Muscle layer of colon (tissue), 2 donors: ENCODE results near the gene DDX3X.
"Not testable (repeated sequence)": the region's sequence is repeated elsewhere in the genome, so short reads cannot be mapped to it uniquely, and the experiment has no call there.

Experiments
- H3K27ac ChIP-seq: one replicate; pipeline ENCODE4 v1.7.0; 2013; ENCODE audit warnings: low read depth, mild to moderate bottlenecking, low read length, moderate library complexity
- H3K27me3 ChIP-seq, 2 donors: one replicate each; pipeline ENCODE4 v1.7.0; 2013; ENCODE audit warnings: low read length in 2 of 2, mild to moderate bottlenecking in 2 of 2; ENCODE audit not compliant: insufficient read depth in 2 of 2, control insufficient read depth in 1 of 2
- H3K36me3 ChIP-seq: one replicate; pipeline ENCODE4 v1.7.0; 2013; ENCODE audit warnings: mild to moderate bottlenecking, low read length; ENCODE audit not compliant: insufficient read depth
- H3K4me1 ChIP-seq: one replicate; pipeline ENCODE4 v1.7.0; 2013; ENCODE audit warnings: mild to moderate bottlenecking, low read length; ENCODE audit not compliant: insufficient read depth
- H3K4me3 ChIP-seq, 2 donors: one replicate each; pipeline ENCODE4 v1.7.0; 2013; ENCODE audit warnings: low read length in 2 of 2, low read depth in 1 of 2, mild to moderate bottlenecking in 1 of 2, moderate library complexity in 1 of 2
- H3K9ac ChIP-seq: one replicate; pipeline ENCODE4 v1.7.0; 2013; ENCODE audit warnings: low read length
- H3K9me3 ChIP-seq: one replicate; pipeline ENCODE4 v1.7.0; 2013; ENCODE audit warnings: mild to moderate bottlenecking, low read length
- donor health status: abdominal sarcoma.
- donor health status: Adenocarcinoma of cecum.

The DDX3X gene

GRCh38 chrX:41333744-41334362 lies at the start of gene DDX3X:
TSS of gene DDX3X (plus strand) at chrX:41334162. CDS start at chrX:41334253, 91 bp downstream.
- peak within 1 kb of the TSS; percentile 99 for H3K27ac ChIP-seq
- no peaks in the 10 kb centered on the region for H3K27me3 ChIP-seq
- peaks cover 40% of the 10 kb centered on the region for H3K4me1 ChIP-seq
- H3K36me3 ChIP-seq = no peaks in the 10 kb centered on the region
- peak within 1 kb of the TSS; percentile 95 to 97 for H3K4me3 ChIP-seq
- H3K9me3 ChIP-seq = no peaks in the 10 kb centered on the region
- H3K9ac ChIP-seq = peak within 1 kb of the TSS; percentile 100

GRCh38 chrX:41285928-41286327 lies 48.0 kb upstream of the DDX3X start:
- H3K9me3 ChIP-seq, H3K27me3 ChIP-seq, H3K9ac ChIP-seq, H3K4me1 ChIP-seq, H3K4me3 ChIP-seq, H3K27ac ChIP-seq, H3K36me3 ChIP-seq: not testable (repeated sequence)

- Histone ChIP-seq H3K4me1 (no peaks in the 10 kb centered on the region), H3K4me3 (no peak overlapping the region), H3K36me3 (no peaks in the 10 kb centered on the region), H3K27ac (no peak overlapping the region), H3K9ac (no peak overlapping the region), H3K9me3 (no peaks in the 10 kb centered on the region), H3K27me3 (peaks cover 0 to 6% of the 10 kb centered on the region in 2 donors)
Observed at GRCh38 chrX:41288641-41289040, 45.3 kb upstream of the DDX3X start.

DNA sequence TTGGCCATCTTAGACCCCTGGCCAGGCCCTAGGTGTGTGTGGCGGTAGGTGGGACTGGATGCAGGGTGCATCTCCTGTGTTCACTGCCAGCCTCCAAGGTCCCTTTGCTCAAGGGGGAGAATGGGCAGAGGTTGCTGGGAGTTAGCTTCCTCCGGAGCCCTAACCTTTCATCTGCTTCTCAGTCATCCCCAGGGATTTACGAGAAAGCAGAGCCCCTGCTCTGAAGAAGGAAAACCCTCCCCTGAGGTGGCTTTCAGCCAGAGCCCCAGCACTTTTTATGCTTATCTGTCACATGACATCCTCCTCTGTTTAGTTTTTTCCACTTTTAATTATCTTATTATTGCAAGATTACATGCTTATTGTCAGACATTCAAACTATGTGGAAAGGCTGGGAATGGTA lies 44.9 kb upstream of the DDX3X start:
- no peaks in the 10 kb centered on the region for H3K4me1 ChIP-seq
- no peaks in the 10 kb centered on the region for H3K9me3 ChIP-seq
- H3K36me3 ChIP-seq = no peaks in the 10 kb centered on the region
- no peak overlapping the region for H3K27ac ChIP-seq
- no peak overlapping the region for H3K4me3 ChIP-seq
- no peak overlapping the region for H3K9ac ChIP-seq
- peaks cover 0 to 6% of the 10 kb centered on the region in 2 donors for H3K27me3 ChIP-seq

DNA sequence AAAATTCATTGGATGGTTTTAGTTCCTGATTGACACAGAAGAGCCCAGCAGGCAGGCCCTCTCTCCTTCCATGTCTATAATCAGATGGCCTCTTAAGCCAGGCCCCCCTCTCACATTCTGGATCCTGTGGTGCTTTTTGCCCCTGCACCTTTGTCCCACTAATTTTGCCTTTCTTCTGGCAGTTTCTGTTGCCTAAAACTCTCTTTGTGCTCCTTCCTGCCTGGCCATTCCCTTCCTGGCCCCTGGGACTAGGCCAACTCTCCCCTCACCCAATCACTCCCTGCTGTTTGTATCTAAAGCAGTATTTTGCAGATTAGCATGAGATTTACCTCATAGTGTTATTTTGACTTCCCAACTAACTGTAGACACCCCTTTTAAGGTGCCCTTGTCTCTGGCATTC lies 42.7 kb upstream of the DDX3X start:
- H3K36me3 ChIP-seq = no peaks in the 10 kb centered on the region
- no peaks in the 10 kb centered on the region for H3K9me3 ChIP-seq
- H3K9ac ChIP-seq = no peak overlapping the region
- no peaks in the 10 kb centered on the region for H3K4me1 ChIP-seq
- no peak overlapping the region for H3K4me3 ChIP-seq
- no peak overlapping the region for H3K27ac ChIP-seq
- H3K27me3 ChIP-seq = no peaks in the 10 kb centered on the region

- Histone ChIP-seq H3K9ac (no peak overlapping the region), H3K27me3 (no peaks in the 10 kb centered on the region), H3K36me3 (no peaks in the 10 kb centered on the region), H3K4me1 (no peaks in the 10 kb centered on the region), H3K27ac (no peak overlapping the region), H3K4me3 (no peak overlapping the region), H3K9me3 (no peaks in the 10 kb centered on the region)
Observed at GRCh38 chrX:41293269-41293668, 40.7 kb upstream of the DDX3X start.

GRCh38 chrX:41300758-41301437 lies 33.1 kb upstream of the DDX3X start:
- Histone ChIP-seq H3K36me3 (no peaks in the 10 kb centered on the region), H3K4me1 (no peaks in the 10 kb centered on the region), H3K27ac (no peak overlapping the region), H3K27me3 (no peaks in the 10 kb centered on the region), H3K4me3 (no peak overlapping the region), H3K9me3 (no peaks in the 10 kb centered on the region), H3K9ac (no peak overlapping the region)

GRCh38 chrX:41301438-41301824 lies 32.5 kb upstream of the DDX3X start:
- H3K4me1 ChIP-seq = no peaks in the 10 kb centered on the region
- no peak overlapping the region for H3K9ac ChIP-seq
- no peak overlapping the region for H3K4me3 ChIP-seq
- H3K36me3 ChIP-seq = no peaks in the 10 kb centered on the region
- no peaks in the 10 kb centered on the region for H3K9me3 ChIP-seq
- no peaks in the 10 kb centered on the region for H3K27me3 ChIP-seq
- H3K27ac ChIP-seq = no peak overlapping the region

DNA sequence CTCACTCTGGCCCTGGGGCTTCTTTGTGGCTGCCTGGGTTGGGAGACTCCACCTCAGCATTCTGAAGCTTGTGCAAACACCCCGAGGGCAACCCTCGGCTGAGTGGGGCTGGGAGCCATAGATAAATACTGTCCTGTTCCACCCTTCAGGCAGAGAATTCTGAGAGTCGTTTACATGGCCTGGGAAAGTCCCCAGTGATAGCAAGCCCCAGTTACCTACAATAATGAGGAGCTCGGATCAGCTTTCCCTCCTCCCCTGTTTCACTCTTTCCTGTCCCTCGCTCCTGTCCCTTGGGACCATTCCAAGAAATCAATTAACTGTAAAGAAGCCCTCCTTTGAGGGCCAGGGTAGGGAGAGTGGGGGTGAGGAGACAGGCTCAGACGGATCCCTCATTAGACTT lies 31.6 kb upstream of the DDX3X start:
- no peaks in the 10 kb centered on the region for H3K36me3 ChIP-seq
- H3K9ac ChIP-seq = no peak overlapping the region
- H3K4me1 ChIP-seq = no peaks in the 10 kb centered on the region
- no peaks in the 10 kb centered on the region for H3K27me3 ChIP-seq
- H3K4me3 ChIP-seq = no peak overlapping the region
- H3K9me3 ChIP-seq = no peaks in the 10 kb centered on the region
- H3K27ac ChIP-seq = no peak overlapping the region

DNA sequence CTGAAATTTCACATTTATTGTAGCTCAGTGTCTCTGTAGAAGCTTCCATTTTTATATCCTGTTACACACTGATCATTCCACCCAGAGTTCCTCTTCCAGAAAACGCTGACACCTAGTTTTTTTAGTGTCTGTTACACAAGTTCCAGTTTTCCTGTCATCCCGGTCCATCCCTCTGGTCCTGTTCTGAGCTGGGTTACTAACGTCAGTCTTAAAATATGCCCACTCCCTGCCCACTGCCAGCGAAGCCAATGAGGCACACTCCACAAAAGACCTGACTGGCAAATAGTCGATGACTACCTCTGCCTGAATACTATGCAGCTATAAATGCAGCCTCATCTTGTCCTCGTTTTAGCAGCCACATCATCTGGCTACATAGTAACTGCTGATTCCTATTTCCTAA lies 30.9 kb upstream of the DDX3X start:
- H3K27ac ChIP-seq = no peak overlapping the region

GRCh38 chrX:41304178-41304577 lies 29.8 kb upstream of the DDX3X start:
- H3K36me3 ChIP-seq = no peaks in the 10 kb centered on the region
- no peak overlapping the region for H3K27ac ChIP-seq
- no peak overlapping the region for H3K9ac ChIP-seq
- no peaks in the 10 kb centered on the region for H3K9me3 ChIP-seq
- no peaks in the 10 kb centered on the region for H3K4me1 ChIP-seq
- no peak overlapping the region for H3K4me3 ChIP-seq
- H3K27me3 ChIP-seq = no peaks in the 10 kb centered on the region

More for the DNA sequence above, 30.9 kb upstream of the DDX3X start:
- Histone ChIP-seq H3K9me3 (no peaks in the 10 kb centered on the region), H3K36me3 (no peaks in the 10 kb centered on the region), H3K4me3 (no peak overlapping the region), H3K9ac (no peak overlapping the region), H3K27me3 (no peaks in the 10 kb centered on the region), H3K4me1 (no peaks in the 10 kb centered on the region)
